ENCODE data around the gene HOPX.

DNA sequence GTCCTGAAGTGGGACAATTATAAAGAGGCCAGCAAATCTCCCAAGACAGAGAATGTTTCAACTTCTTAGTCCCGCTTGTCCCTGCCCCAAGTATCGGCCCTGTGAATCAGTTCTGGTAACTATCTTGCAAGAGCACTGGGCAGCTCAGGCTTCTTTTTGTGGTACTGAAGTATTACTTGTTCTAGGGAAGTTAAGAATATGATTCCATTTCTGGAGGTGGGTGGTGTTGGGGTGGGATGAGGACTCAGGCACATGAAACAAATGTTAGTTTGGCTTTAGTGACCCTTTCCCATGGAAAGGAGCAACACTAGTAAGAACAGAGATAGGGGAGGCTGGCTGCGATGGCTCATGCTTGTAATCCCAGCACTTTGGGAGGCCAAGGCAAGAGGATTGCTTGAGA is 28.9 kb downstream of the HOPX start:
- TF ChIP-seq EZH2 (IDR thresholded peaks at IDR 0.05; ENCODE audit: borderline replicate concordance, low read depth, low read length, poor library complexity, severe bottlenecking) (no peak), CTCF (conservative IDR thresholded peaks at IDR 0.05; ENCODE audit: low read depth, low read length) (no peak)
